NCI-H524 treated with DMSO at 0.1 percent for 48 hours (cell line): Measurements from ENCODE around the gene PTPRN2.
"Not testable (repeated sequence)": the region's sequence is repeated elsewhere in the genome, so short reads cannot be mapped to it uniquely, and the experiment has no call there.

Experiments
- DNase-seq: peaks from one replicate; lab custom pipeline; 2025; lab: John Stamatoyannopoulos, UW

PTPRN2 gene

GRCh38 chr7:157709531-157710251 lies 877.9 kb downstream of the PTPRN2 start:
- DNase-seq = no peak

- no peak for DNase-seq
Measured at GRCh38 chr7:157708919-157709295, 878.7 kb downstream of the PTPRN2 start.

GRCh38 chr7:157707983-157708918 lies 879.4 kb downstream of the PTPRN2 start:
- no peak for DNase-seq

- no peak for DNase-seq
Measured at GRCh38 chr7:157704365-157704764, 883.3 kb downstream of the PTPRN2 start.

GRCh38 chr7:157703534-157704195 lies 884.0 kb downstream of the PTPRN2 start:
- DNase-seq = no peak

- DNase-seq = no peak
Measured at GRCh38 chr7:157703131-157703530, 884.5 kb downstream of the PTPRN2 start.

GRCh38 chr7:157702311-157703023 lies 885.2 kb downstream of the PTPRN2 start:
- no peak for DNase-seq

GRCh38 chr7:157701395-157702180 lies 886.0 kb downstream of the PTPRN2 start:
- DNase-seq = not testable (repeated sequence)

- no peak for DNase-seq
Measured at GRCh38 chr7:157700231-157701005, 887.2 kb downstream of the PTPRN2 start.

- DNase-seq = no peak
Measured at GRCh38 chr7:157699357-157700013, 888.1 kb downstream of the PTPRN2 start.

- not testable (repeated sequence) for DNase-seq
Measured at GRCh38 chr7:157697287-157697686, 890.3 kb downstream of the PTPRN2 start.

GRCh38 chr7:157695609-157696008 lies 892.0 kb downstream of the PTPRN2 start:
- DNase-seq = not testable (repeated sequence)

GRCh38 chr7:157694376-157694665 lies 893.3 kb downstream of the PTPRN2 start:
- DNase-seq = no peak

- no peak for DNase-seq
Measured at GRCh38 chr7:157693521-157694375, 893.9 kb downstream of the PTPRN2 start.

GRCh38 chr7:157693071-157693520 lies 894.5 kb downstream of the PTPRN2 start:
- DNase-seq = no peak

GRCh38 chr7:157692460-157693011 lies 895.1 kb downstream of the PTPRN2 start:
- DNase-seq = no peak

- DNase-seq = no peak
Measured at GRCh38 chr7:157691586-157692459, 895.8 kb downstream of the PTPRN2 start.
